HUES48 (cell line): ENCODE data around the gene MYBPC1.

Experiments
- H3K27ac ChIP-seq: one replicate; pipeline ENCODE4 v1.7.0; 2013; ENCODE audit warnings: low read depth, low read length, inconsistent platforms
- H3K27me3 ChIP-seq: 2 replicates; pipeline ENCODE4 v1.6.1; 2013; ENCODE audit warnings: mild to moderate bottlenecking, low read length; ENCODE audit not compliant: control insufficient read depth, insufficient read depth
- H3K36me3 ChIP-seq: 2 replicates; pipeline ENCODE4 v1.6.1; 2013; ENCODE audit warnings: low read length; ENCODE audit not compliant: control insufficient read depth, insufficient read depth
- H3K4me1 ChIP-seq: 2 replicates; pipeline ENCODE4 v1.6.1; 2013; ENCODE audit warnings: mild to moderate bottlenecking, low read length; ENCODE audit not compliant: control insufficient read depth, insufficient read depth
- H3K4me3 ChIP-seq: 2 replicates; pipeline ENCODE4 v1.5.1; 2013; ENCODE audit warnings: mild to moderate bottlenecking, low read depth, low read length
- H3K9ac ChIP-seq: 2 replicates; pipeline ENCODE4 v1.6.1; 2013; ENCODE audit warnings: mild to moderate bottlenecking, low read depth, low read length, moderate library complexity
- H3K9me3 ChIP-seq: 2 replicates; pipeline ENCODE4 v1.6.1; 2013; ENCODE audit warnings: low read length; ENCODE audit not compliant: control insufficient read depth, insufficient read depth

The MYBPC1 gene

DNA sequence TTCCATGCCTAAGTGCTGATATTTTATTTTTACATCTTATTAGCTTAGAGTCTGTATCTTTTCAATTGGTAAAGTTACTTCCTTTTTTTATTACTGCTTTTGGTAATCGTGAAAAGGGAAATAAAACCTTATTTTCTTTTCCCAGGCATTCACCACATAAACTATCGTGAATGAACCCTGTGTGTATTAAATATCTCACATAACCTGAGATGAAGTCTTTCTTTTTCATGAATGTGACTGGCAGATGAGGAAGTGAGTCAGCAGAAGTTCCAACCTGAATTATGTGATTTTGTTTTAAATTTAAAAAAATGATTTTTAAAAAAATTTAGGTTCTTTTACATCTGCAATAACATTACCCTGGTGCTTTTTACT lies 26.0 kb downstream of the MYBPC1 start:
- Histone ChIP-seq H3K9me3 (no peaks in the 10 kb centered on the region), H3K27ac (no peak overlapping the region), H3K4me3 (no peak overlapping the region), H3K36me3 (no peaks in the 10 kb centered on the region), H3K9ac (no peak overlapping the region), H3K27me3 (no peaks in the 10 kb centered on the region), H3K4me1 (no peaks in the 10 kb centered on the region)

DNA sequence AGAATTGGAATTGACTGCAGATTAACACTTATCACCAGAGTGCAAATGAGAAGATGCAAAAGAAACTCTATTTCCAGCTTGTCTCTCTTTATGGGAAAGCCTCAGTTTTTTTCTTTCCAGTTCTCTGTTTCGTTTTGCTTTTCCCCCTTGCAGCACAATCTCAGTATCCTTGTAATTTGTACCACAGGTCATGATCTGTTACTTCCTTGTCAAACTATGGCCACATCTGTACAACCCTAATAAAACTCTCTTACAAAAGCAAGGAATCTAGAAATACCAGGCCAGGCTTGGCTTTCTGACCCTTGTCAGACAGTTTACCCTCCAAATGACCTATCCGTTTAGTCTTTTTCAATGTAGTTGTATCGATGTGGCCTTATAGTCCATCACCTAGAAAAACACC lies 33.9 kb downstream of the MYBPC1 start:
- Histone ChIP-seq H3K4me1 (no peaks in the 10 kb centered on the region), H3K36me3 (no peaks in the 10 kb centered on the region), H3K4me3 (no peak overlapping the region), H3K27ac (no peak overlapping the region), H3K9me3 (no peaks in the 10 kb centered on the region), H3K9ac (no peak overlapping the region), H3K27me3 (no peaks in the 10 kb centered on the region)

- H3K9me3 ChIP-seq: no peaks in the 10 kb centered on the region
- H3K27me3 ChIP-seq: no peaks in the 10 kb centered on the region
- H3K4me3 ChIP-seq: no peak overlapping the region
- H3K27ac ChIP-seq: no peak overlapping the region
- no peak overlapping the region for H3K9ac ChIP-seq
- H3K36me3 ChIP-seq: no peaks in the 10 kb centered on the region
- H3K4me1 ChIP-seq: 0 out of 2 replicates have a peak, but pooled peaks cover 5% of the 10 kb centered on the region
Observed at GRCh38 chr12:101634724-101635123, 40.0 kb downstream of the MYBPC1 start.

- peaks cover 9% of the 10 kb centered on the region; the same call in 1 of the 2 replicates for H3K4me1 ChIP-seq
- H3K9me3 ChIP-seq: no peaks in the 10 kb centered on the region
- no peak overlapping the region for H3K4me3 ChIP-seq
- no peak overlapping the region for H3K27ac ChIP-seq
- no peak overlapping the region for H3K9ac ChIP-seq
- H3K27me3 ChIP-seq: peaks cover 19% of the 10 kb centered on the region
- no peaks in the 10 kb centered on the region for H3K36me3 ChIP-seq
Observed at GRCh38 chr12:101637936-101638335, 43.2 kb downstream of the MYBPC1 start.

- Histone ChIP-seq H3K36me3 (no peaks in the 10 kb centered on the region), H3K4me3 (peak overlapping the region; percentile 58), H3K9ac (no peak overlapping the region), H3K27ac (no peak overlapping the region), H3K27me3 (peaks cover 27% of the 10 kb centered on the region), H3K4me1 (peaks cover 9% of the 10 kb centered on the region; the same call in 1 of the 2 replicates), H3K9me3 (no peaks in the 10 kb centered on the region)
Observed at GRCh38 chr12:101642115-101643067, 47.6 kb downstream of the MYBPC1 start.

DNA sequence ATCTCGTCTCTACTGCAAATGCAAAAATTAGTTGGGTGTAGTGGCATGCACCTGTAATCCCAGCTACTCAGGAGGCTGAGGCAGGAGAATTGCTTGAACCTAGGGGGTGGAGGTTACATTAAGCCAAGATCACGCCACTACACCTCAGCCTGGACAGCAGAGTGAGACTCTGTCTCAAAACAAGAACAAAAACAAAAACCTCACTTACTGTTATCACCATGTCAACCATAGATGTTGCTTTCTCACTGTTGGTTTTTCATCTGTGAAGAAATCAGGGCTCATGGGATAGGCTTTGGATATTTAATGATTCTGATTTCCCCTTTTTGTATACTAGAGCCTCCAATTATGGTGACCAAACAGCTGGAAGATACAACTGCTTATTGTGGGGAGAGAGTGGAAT lies 52.9 kb downstream of the MYBPC1 start:
- Histone ChIP-seq H3K27me3 (peaks cover 10% of the 10 kb centered on the region), H3K36me3 (no peaks in the 10 kb centered on the region), H3K4me1 (0 out of 2 replicates have a peak, but pooled peaks cover 2% of the 10 kb centered on the region), H3K9ac (no peak overlapping the region), H3K27ac (no peak overlapping the region), H3K4me3 (no peak overlapping the region), H3K9me3 (no peaks in the 10 kb centered on the region)

DNA sequence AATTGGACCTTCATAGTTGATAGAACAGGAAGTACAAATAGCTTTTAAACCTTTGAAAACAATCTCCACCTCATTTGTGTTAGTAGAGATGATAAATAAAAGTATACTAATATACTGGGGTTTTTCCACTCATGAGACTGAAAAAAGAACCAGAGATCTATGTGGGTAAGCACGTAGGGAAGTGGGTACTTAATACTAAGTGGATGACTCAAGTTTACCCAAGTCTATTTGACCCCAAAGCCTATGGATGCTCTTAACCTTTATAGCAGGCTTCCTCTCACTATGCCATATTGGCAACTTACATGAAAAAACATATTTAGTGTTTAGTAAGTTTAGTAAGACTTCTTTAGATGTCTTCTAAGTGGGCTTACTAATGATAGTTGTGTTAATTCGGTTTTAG lies 53.4 kb downstream of the MYBPC1 start:
- Histone ChIP-seq H3K9me3 (no peaks in the 10 kb centered on the region), H3K27ac (no peak overlapping the region), H3K27me3 (peaks cover 6% of the 10 kb centered on the region), H3K9ac (no peak overlapping the region), H3K4me1 (no peaks in the 10 kb centered on the region), H3K36me3 (no peaks in the 10 kb centered on the region), H3K4me3 (no peak overlapping the region)

- no peak overlapping the region for H3K4me3 ChIP-seq
- no peak overlapping the region for H3K9ac ChIP-seq
- H3K27ac ChIP-seq: no peak overlapping the region
- H3K9me3 ChIP-seq: no peaks in the 10 kb centered on the region
- no peaks in the 10 kb centered on the region for H3K36me3 ChIP-seq
- H3K4me1 ChIP-seq: no peaks in the 10 kb centered on the region
- H3K27me3 ChIP-seq: no peaks in the 10 kb centered on the region
Observed at GRCh38 chr12:101650346-101651117, 55.8 kb downstream of the MYBPC1 start.

GRCh38 chr12:101653030-101653429 lies 58.3 kb downstream of the MYBPC1 start:
- no peaks in the 10 kb centered on the region for H3K4me1 ChIP-seq
- H3K9ac ChIP-seq: no peak overlapping the region
- H3K36me3 ChIP-seq: no peaks in the 10 kb centered on the region
- no peak overlapping the region for H3K4me3 ChIP-seq
- no peaks in the 10 kb centered on the region for H3K27me3 ChIP-seq
- H3K9me3 ChIP-seq: no peaks in the 10 kb centered on the region
- H3K27ac ChIP-seq: no peak overlapping the region

- Histone ChIP-seq H3K9me3 (no peaks in the 10 kb centered on the region), H3K27ac (no peak overlapping the region), H3K9ac (no peak overlapping the region), H3K27me3 (no peaks in the 10 kb centered on the region), H3K36me3 (no peaks in the 10 kb centered on the region), H3K4me3 (no peak overlapping the region), H3K4me1 (no peaks in the 10 kb centered on the region)
Observed at GRCh38 chr12:101653503-101653902, 58.7 kb downstream of the MYBPC1 start.

GRCh38 chr12:101654442-101654841 lies 59.7 kb downstream of the MYBPC1 start:
- H3K9me3 ChIP-seq: no peaks in the 10 kb centered on the region
- no peaks in the 10 kb centered on the region for H3K27me3 ChIP-seq
- no peaks in the 10 kb centered on the region for H3K4me1 ChIP-seq
- no peak overlapping the region for H3K27ac ChIP-seq
- H3K9ac ChIP-seq: no peak overlapping the region
- H3K36me3 ChIP-seq: no peaks in the 10 kb centered on the region
- no peak overlapping the region for H3K4me3 ChIP-seq
